HFFc6 (cell line): ENCODE results near the gene PSMD14. TPM values are rescaled to one million over a fixed set of nuclear protein-coding genes. Genes with fewer than 3 reads are reported as not detected.

Experiments
- DNase-seq: peaks from one replicate; pipeline ENCODE4 v3.0.0-alpha.2; 2018
- H3K27ac Mint-ChIP-seq: 2 replicates; pipeline ENCODE4 v1.8.0; 2020; ENCODE audit warnings: mild to moderate bottlenecking, mixed read lengths
- H3K27me3 Mint-ChIP-seq: 2 replicates; pipeline ENCODE4 v1.8.0; 2021; ENCODE audit warnings: mild to moderate bottlenecking, moderate library complexity, mixed read lengths; ENCODE audit not compliant: insufficient read depth
- H3K36me3 Mint-ChIP-seq: 2 replicates; pipeline ENCODE4 v1.8.0; 2021; ENCODE audit warnings: low read depth, mixed read lengths
- H3K4me1 Mint-ChIP-seq: 2 replicates; pipeline ENCODE4 v1.8.0; 2020; ENCODE audit warnings: low read depth, mixed read lengths
- H3K4me3 Mint-ChIP-seq: 2 replicates; pipeline ENCODE4 v1.8.0; 2020; ENCODE audit warnings: mild to moderate bottlenecking, moderate library complexity, mixed read lengths
- H3K9me3 Mint-ChIP-seq: 2 replicates; pipeline ENCODE4 v1.8.0; 2020; ENCODE audit warnings: mild to moderate bottlenecking, mixed read lengths
- CTCF ChIP-seq: fragments of 200-600 bp; sonication (generic); IDR thresholded peaks from 2 replicates; pipeline ENCODE4 v1.5.0; 2021; ENCODE audit warnings: antibody characterized with exemption, mild to moderate bottlenecking
- total RNA-seq, 6 experiments: library from RNA; stranded (reverse); fragmentation: NEBNext Ultra II Directional; extraction: Animal tissue kit (Norgen Biotek cat#: 25700); gene quantifications; 2 replicates in 1 of 6; 3 replicates in 5 of 6; pipeline ENCODE4 v1.2.3, GENCODE V29; 2021

Gene PSMD14
- total RNA-seq, 6 experiments from 2014 or later = 74.7 to 88.8 (median 78.7) TPM

- DNase-seq = no peak
- H3K4me3 Mint-ChIP-seq = no peak overlapping the region
- H3K9me3 Mint-ChIP-seq = peaks cover 4% of the 10 kb centered on the region
- peaks cover 10% of the 10 kb centered on the region for H3K36me3 Mint-ChIP-seq
- no peak overlapping the region; the same call in 1 of the 2 replicates for H3K27ac Mint-ChIP-seq
- TF ChIP-seq CTCF = no peak
- H3K4me1 Mint-ChIP-seq = no peaks in the 10 kb centered on the region
- H3K27me3 Mint-ChIP-seq = no peaks in the 10 kb centered on the region
These were observed 59.5 kb downstream of the PSMD14 start for GRCh38 chr2:161367675-161368074.

GRCh38 chr2:161369311-161369710 is 61.1 kb downstream of the PSMD14 start:
- TF ChIP-seq CTCF = no peak
- Mint-ChIP-seq H3K4me1 (peaks cover 7% of the 10 kb centered on the region; the same call in 1 of the 2 replicates), H3K9me3 (no peaks in the 10 kb centered on the region), H3K36me3 (peaks cover 6% of the 10 kb centered on the region), H3K27ac (no peak overlapping the region; the same call in 1 of the 2 replicates), H3K27me3 (no peaks in the 10 kb centered on the region), H3K4me3 (no peak overlapping the region)
- no peak for DNase-seq

- no peak for DNase-seq
- H3K4me1 Mint-ChIP-seq = peaks cover 13% of the 10 kb centered on the region; the same call in 1 of the 2 replicates
- peaks cover 6% of the 10 kb centered on the region for H3K36me3 Mint-ChIP-seq
- H3K4me3 Mint-ChIP-seq = no peak overlapping the region
- no peak overlapping the region; the same call in 1 of the 2 replicates for H3K27ac Mint-ChIP-seq
- no peak for TF ChIP-seq CTCF
- no peaks in the 10 kb centered on the region for H3K9me3 Mint-ChIP-seq
- no peaks in the 10 kb centered on the region for H3K27me3 Mint-ChIP-seq
These were observed 62.8 kb downstream of the PSMD14 start for GRCh38 chr2:161370981-161371380.

- Mint-ChIP-seq H3K4me3 (no peak overlapping the region), H3K27me3 (no peaks in the 10 kb centered on the region), H3K9me3 (no peaks in the 10 kb centered on the region), H3K27ac (no peak overlapping the region), H3K36me3 (peaks cover 6% of the 10 kb centered on the region), H3K4me1 (peaks cover 13% of the 10 kb centered on the region; the same call in 1 of the 2 replicates)
- TF ChIP-seq CTCF = no peak
- no peak for DNase-seq
These were observed 63.6 kb downstream of the PSMD14 start for GRCh38 chr2:161371869-161372268.

GRCh38 chr2:161373942-161374341 is 65.7 kb downstream of the PSMD14 start:
- peaks cover 6% of the 10 kb centered on the region for H3K36me3 Mint-ChIP-seq
- DNase-seq = peak; percentile 9
- no peaks in the 10 kb centered on the region for H3K27me3 Mint-ChIP-seq
- no peaks in the 10 kb centered on the region for H3K9me3 Mint-ChIP-seq
- no peak overlapping the region for H3K27ac Mint-ChIP-seq
- H3K4me1 Mint-ChIP-seq = peaks cover 13% of the 10 kb centered on the region; the same call in 1 of the 2 replicates
- no peak overlapping the region for H3K4me3 Mint-ChIP-seq
- no peak for TF ChIP-seq CTCF

GRCh38 chr2:161374446-161374845 is 66.2 kb downstream of the PSMD14 start:
- no peak for TF ChIP-seq CTCF
- Mint-ChIP-seq H3K27ac (no peak overlapping the region), H3K4me3 (no peak overlapping the region), H3K4me1 (peaks cover 13% of the 10 kb centered on the region; the same call in 1 of the 2 replicates), H3K27me3 (no peaks in the 10 kb centered on the region), H3K9me3 (no peaks in the 10 kb centered on the region), H3K36me3 (peaks cover 6% of the 10 kb centered on the region)
- DNase-seq = no peak
